DMS79 treated with DMSO at 0.1 percent for 48 hours (cell line): ENCODE measurements around the gene MAPK8IP3.

Experiments used
- DNase-seq: peaks from one replicate; lab custom pipeline; 2025; lab: John Stamatoyannopoulos, UW

MAPK8IP3 gene

DNA sequence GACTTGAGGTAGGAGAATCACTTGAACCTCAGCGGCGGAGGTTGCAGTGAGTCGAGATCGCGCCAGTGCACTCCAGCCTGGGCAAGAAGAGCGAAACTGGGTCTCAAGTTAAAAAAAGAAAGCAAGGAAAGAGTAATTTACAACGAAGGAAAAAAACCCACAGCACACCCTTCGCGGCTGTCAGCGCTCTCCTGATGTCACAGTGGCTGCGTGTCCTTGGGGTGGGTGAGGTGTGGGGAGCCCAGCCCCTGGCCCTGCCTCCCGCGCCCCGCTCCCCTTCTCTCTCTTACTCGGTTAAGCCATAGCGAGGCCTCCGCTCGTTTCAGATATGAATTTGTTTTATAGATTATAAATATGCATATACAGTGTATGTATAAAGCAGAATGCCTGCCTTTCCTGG is 28.7 kb upstream of the MAPK8IP3 start:
- peak; percentile 13 for DNase-seq

DNA sequence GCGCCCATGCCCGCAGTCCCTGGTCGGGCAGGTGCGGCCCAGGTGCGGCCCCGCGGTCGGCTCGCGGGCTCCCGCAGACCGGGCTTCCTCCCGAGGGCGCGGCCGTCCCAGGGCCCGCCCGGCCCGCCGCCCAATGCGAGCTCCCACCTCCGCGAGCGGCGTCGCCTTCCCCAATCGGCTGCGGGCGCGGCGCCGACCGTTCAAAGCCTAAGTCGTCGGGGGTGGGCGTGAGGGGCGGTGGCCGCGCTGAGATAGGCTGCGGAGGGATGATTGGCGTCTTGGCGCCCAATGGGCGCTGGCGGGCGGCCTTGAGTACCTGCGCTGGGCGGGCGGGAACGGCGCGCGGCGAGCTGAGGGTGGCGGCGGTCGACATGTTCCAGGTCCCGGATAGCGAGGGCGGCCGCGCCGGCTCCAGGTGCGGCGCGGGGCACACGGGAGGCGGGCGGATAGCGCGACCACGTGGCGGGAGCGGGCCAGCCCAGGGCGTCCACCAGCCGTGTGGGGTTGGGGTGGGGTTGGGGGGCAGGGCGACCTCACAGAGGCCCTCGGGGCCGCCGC is 28.0 kb upstream of the MAPK8IP3 start, which contains the start of gene JPT2:
Gene JPT2, plus strand, starts transcription at position 338 of the 558 bp plus-strand sequence. Its CDS starts 34 bp downstream, at position 372.
- DNase-seq, result peak; percentile 89

DNA sequence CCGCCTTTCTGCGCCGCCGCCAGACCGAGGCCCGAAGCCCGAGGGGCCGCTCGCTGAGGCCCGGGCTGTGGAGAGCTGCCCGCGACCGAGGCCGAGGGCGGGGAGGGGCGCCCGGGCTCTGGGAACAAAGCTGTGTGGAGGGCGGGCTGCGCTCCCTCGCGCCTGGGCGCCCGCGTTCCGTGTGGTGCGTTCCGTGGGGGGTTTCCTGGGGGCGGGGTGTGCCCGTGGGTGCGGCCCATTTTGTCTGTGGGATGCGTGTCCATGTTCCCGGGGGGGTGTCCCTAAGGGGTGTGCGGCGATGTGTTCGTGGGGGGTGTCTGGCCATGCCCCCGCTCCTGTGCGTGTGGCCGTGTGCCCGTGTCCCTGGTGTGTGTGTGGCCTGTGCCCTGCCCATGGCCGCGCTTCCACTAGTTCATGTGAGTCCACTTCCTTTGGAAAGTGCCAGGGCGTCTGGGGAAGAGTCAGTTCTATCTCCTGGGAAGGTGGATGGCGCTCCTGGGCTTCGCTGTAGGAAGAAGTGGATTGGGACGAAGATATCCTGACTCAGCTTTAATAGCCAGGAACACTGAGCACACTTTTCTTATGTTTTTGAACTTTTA is 27.4 kb upstream of the MAPK8IP3 start:
- DNase-seq, result peak; percentile 45

DNA sequence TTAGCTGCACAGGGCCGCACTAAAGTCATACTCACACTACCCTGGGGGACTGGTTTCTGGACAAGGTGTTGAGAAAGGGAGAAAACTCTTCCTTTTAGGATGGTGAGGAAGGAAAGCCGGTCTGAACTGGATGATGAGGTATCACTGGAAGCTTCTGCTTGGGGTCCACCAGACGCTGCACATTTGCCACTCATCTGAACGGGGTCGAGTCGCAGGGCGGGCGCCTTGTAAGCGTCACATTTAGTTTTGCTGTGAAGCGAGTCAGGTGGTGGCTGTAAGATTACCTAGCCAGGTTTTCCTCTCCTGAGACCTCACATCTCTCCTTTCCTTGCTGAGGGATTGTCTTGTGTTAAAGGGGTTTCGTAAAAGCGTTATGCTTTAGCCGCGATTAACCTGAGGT is 25.6 kb upstream of the MAPK8IP3 start:
- peak; percentile 42 for DNase-seq

DNA sequence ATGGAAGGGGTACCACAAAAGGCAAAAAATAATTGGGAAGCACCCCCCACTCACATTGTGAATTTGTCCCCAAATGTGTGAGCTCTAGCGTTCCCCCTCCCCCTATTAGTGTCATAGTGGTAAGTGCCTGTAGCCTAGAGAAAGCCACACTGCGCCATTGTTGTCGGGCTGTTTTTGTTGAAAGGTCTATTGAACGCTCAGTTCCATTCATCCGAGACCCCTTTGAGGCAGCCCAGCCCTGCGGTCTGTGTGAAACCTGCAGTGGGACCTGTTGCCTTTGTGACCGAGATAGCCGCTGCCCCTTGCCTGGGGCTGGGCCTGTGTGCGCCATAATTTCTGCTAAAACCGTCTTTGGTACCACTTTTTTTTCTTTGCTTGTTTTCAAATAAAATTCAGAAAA is 25.0 kb upstream of the MAPK8IP3 start:
- DNase-seq, result no peak

DNA sequence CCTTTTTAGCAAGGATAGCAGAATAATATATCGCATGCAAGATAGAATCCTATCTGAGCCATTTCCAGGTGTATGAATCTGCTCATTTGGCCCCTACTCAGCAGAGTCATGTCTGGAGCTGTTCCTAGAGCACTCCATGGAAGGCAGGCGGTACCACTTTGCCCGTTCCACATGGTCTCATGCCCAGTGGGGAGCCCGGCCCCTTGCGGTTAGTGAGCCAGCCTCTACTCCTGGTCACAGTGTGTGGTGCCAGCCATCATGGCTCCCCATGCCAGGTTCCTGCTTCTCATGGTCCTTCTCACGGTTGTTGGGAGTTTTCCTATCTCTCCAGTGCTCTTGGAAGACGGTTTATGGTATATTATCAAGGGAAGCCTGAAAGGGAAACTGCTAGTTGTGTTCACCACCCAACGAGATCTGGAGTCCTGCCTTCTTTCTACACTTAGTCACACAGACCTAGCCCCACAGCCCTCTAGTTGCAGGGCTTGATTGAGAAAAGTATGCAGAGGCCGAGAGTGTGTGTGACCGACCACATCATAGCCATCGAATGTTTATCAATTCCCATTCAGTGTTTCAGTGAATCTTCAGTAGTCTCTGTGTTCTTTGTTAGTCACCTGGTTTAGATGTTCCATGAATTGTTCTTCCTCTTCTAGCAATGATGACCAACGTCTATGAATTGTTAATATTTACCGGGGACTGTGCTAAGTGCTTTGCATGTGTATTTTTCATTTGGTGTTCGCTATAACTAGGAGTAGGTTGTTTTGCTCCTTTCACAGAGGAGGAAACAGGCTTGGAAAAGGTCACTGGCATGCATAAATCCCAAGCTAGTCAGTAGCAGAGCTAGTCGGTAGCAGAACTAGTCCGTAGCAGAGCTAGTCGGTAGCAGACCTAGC is 18.3 kb upstream of the MAPK8IP3 start:
- DNase-seq, result peak; percentile 90

DNA sequence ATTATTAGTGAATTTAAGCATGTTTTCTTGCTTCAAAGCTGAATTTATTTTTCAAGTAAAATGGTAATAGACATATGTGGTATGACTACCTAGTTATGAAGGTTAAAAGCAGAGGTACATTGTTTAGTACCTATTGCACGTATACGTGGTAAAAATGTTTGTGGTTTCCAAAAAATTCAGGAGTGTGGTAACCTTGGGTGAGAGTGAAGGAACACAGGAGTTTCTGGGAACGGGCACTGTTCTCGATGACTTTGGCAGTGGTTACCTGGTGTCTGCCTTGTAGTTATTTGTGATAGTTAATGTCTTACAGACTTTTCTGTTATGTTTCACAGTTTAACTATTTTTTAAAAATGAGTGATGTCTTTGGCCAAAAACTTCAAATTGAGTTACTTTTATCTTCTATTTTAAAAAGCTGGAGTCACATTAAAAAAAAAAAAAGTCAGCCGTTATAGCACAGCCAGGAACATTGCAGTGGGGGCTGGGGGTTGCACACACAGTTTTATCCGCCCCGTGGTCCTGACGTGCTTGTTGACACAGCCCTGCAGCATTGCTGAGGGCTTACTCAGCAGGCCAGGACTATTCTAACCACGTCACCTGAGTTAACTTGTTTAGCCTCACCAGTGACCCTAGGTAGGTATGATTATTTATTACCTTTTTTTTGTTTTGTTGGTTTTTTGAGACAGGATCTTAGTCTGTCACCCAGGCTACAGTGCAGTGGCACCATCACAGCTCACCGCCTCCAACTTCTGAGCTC is 17.0 kb upstream of the MAPK8IP3 start:
- no peak for DNase-seq

DNA sequence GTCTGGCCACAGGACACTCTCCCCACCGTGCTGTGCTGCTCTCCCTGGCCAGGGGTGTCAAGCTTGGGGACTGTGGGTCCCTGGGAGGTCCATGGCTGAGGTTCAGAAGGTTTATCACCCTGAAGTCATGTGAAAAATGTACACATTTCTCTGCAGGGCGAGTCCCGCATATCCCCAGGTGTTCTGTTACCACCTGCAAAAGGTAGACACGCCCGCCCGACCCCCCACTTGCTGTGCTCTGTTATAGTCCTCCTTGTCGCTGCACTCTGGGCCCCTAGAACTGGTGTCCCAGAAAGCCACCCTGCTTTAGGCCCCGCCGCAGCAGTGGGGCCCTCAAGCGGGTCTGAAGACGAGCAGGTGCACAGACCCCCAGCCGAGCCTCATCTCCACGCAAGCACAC is 16.1 kb upstream of the MAPK8IP3 start:
- DNase-seq, result no peak

DNA sequence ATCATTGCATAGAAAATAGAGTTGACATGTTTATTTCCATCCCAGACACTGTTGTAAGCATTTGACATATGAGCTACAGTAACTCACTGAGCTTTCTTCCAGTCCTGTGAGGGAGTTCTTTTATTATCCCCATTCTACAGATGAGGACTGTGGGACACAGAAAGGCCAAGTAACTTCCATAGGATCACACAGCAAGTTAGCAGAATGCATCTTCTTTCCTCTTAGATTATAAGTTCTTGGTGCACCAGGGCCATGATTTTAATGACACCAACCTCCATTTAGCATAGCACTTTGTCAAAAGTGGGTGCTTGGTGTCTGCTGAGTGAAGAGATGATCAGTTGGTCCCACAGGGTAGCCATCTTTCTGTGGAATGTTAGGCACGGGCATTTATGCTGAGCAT is 15.2 kb upstream of the MAPK8IP3 start:
- no peak for DNase-seq

DNA sequence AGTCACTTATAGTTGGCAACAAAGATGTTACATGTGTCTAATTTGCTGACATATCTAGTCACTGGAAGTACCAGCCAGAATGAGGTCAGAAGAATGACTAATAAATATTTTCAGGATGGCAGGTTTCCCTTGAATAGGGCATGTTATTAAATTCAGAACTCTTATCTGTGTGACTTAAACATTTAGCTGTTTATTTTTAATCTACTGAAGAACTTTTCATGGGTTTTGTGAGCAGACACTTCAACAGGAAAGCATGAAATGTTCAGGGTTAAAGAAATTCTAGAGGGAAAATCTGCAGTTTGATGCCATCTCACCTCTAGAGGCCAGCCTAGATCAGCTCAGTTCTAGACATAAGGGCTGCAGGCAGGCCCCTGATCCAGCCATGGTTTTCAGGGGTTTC is 14.7 kb upstream of the MAPK8IP3 start:
- no peak for DNase-seq

DNA sequence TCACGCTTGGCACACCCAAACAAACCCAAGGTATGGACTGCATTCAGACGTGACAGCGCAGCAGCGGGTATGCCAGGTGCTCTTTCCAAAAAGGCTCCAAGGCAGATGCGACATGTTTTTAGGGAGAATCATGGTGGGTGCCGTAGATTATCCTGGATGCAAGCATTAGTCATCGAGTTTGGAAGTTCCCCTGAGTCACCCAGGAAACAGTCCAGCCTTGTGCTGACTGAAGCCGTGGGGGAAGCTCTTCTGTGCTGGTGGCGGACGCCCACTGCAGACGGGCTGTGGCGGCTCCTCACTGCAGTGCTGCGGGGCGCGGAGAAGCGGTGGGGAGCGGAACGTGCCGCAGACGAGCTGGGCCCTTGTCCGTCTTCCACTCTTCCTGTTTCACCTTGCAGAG is 14.0 kb upstream of the MAPK8IP3 start:
- no peak for DNase-seq

DNA sequence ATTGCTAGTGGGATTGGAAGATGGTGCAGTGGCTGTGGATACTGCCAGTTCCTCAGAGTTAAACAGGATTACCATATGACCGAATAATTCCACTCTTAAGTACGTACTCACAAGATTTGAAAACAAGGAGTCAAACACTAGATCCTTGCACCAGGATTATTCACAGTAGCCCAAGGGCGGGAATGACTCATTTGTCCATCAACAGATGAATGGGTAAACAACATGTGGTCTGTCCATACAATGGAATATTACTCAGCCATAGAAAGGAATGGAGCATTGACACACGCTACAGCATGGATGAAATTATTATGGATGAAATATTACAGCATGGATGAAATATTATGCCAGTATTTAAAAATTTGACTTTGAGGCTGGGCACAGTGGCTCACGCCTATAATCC is 9.1 kb upstream of the MAPK8IP3 start:
- DNase-seq, result no peak

DNA sequence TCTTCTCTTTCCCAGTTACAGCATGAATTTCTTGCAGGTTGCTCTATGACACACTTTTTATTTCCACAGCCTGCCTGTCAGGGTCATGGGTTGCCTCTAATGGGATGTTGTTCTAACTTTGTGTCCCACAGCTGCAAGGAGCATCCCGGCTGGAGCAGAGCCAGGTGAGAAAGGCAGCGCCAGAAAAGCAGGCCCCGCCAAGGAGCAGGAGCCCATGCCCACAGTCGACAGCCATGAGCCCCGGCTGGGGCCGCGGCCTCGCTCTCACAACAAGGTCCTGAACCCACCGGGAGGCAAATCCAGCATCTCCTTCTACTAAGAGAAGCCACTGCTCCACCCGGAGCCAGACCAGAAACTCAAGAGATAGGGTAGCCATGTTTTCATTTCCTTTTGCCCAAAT is 7.3 kb upstream of the MAPK8IP3 start:
- no peak for DNase-seq

DNA sequence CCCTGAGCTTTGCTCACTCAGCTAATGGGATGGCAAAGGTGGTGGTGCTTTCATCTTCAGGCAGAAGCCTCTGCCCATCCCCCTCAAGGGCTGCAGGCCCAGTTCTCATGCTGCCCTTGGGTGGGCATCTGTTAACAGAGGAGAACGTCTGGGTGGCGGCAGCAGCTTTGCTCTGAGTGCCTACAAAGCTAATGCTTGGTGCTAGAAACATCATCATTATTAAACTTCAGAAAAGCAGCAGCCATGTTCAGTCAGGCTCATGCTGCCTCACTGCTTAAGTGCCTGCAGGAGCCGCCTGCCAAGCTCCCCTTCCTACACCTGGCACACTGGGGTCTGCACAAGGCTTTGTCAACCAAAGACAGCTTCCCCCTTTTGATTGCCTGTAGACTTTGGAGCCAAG is 5.7 kb upstream of the MAPK8IP3 start:
- no peak for DNase-seq

DNA sequence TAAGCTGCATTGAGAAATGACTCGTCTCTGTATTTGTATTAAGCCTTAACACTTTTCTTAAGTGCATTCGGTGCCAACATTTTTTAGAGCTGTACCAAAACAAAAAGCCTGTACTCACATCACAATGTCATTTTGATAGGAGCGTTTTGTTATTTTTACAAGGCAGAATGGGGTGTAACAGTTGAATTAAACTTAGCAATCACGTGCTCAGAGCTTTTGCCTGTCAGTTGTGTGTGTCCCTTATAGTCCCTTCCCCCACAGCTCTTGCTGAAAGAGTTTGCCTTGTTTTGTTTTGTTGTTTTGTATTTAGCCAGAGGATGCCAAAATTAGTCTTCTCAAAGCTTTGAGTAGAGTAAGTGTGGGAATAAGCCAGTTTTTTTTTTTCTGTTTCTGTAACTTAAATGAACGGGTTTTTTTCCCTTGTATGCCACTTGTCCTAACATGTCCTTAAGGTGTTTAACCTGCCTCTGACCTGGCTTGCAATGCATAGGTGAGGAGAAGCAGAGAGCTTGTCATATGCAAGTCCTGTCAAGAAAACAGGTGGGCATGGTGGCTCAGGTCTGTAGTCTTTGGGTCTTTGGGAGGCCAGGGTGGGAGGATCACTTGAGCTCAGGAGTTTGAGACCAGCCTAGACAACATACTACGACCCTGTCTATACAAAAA is 4.6 kb upstream of the MAPK8IP3 start:
- DNase-seq, result no peak

DNA sequence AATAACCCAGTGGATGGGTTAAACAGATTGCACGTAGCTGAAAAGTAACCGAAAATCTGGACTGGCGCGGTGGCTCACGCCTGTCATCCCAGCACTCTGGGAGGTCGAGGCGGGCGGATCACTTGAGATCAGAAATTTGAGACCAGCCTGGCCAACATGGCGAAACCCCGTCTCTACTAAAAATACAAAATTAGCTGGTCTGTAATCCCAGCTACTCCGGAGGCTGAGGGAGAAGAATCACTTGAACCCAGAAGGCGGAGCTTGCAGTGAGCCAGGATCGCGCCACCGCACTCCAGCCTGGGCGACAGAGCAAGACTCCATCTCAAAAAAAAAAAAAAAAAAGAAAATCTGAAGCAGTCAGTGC is 689 bp upstream of the MAPK8IP3 start:
- DNase-seq, result peak; percentile 36

DNA sequence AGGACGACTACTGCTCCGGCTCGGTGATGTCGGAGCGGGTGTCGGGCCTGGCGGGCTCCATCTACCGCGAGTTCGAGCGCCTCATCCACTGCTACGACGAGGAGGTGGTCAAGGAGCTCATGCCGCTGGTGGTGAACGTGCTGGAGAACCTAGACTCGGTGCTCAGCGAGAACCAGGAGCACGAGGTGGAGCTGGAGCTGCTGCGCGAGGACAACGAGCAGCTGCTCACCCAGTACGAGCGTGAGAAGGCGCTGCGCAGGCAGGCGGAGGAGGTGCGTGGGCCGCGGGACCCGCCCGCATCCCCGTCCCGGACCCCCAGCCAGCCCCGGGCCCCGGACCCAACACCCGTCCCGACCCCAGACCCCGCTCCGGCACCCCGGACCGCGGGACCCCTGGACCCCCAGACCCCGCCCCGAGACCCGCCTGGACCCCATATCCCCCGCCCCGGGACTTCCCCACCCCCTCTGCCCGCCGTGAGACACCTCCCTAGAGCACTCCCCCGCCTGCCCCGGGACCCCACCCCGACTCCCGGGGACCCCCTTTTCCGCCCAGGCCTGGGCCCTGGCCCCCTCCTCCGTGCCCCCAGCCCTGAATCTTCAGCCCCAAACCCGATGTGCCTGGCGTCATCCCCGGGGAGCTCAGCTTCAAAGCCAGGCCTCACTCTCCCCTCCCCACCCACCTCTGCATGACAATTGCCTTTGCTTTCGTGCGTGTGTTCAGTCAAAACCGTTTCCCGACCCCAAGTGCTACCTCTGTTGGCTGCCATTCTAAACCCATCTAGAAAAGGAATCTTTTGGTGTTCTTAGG is 594 bp downstream of the MAPK8IP3 start:
- no peak for DNase-seq

DNA sequence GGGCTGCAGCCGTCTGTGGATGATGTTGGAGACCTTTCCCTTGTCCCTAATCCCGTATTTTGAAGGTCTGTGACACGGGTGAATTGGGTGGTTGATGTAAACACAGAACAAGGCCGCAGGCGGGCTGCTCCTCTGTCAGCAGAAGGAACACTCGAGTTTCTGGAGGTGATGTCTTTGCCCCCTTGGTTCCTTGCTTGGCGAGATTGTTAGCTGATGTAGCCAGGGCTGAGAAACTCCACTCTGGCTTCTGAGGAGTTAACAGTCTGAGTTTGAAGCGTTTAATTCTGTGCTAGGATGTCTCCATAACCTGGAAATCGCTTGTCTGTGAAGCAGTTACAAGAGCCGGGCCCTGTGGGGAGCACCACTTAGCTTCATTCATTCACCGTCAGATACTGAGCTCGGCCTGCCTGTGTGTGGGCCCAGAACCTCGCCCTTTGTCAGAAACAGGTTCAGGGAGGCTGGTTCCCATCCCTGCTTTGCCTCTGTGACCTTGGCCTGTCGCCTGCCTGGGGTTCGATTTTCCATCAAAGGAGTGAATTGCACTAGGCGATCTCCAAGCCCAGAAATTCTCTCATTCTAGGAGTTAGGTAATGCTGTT is 1.3 kb downstream of the MAPK8IP3 start:
- DNase-seq, result no peak

DNA sequence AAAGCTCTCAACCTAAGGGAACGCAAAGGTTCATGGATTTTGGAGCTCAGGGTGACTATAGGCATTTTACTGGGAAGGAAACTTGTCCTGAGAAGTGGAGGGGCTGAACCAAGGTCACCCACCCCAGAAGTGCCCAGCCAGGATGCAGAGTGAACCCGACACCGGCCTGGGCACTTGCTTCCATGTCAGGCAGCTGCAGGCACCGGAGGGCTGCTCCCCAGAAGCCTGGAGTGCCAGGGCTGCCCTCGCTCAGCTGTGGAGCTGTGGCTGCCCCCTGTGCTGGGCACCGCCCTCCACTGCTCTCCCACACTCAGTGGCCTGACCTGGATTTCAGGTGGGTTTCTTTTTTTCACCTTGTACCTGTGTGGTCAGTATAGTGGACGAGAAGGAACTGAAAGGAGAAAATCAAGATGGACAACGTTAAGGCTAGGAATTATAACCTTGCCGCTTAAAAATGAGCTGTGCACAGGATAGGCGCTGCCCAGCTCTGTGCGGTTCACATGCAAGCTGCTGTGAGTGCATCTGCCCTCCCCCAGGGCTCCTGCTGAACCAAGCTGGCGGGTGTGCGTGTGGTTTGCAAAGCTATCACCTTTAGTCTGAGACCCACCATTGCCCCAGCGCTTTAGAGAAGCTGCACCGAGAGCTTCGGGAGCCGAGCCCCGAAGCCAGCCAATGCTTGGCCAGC is 2.2 kb downstream of the MAPK8IP3 start:
- DNase-seq, result no peak

DNA sequence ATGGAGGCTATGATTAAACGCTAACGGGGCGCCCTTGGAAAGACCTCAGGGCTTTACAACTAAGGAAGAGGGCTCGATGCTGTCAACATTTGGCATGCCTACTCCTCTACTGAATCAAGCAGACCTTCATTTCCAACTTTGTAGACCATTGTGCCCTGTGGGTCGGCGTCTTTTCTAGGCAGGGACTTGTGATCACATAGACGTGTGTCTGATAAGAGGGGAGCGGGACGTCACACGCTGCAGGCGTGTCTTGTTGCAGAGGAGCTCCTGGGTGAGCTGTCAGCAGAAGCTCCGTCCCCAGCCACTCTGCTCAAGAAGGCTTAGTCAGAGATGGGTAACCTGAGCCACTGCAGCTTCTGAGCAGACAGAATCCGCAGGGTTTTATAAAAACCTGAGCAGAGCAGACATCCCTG is 2.8 kb downstream of the MAPK8IP3 start:
- peak; percentile 61 for DNase-seq
